Smooth muscle cell of the brain vasculature (primary cell): ENCODE data around the gene RAB8A.
"Not testable (repeated sequence)": the region's sequence is repeated elsewhere in the genome, so short reads cannot be mapped to it uniquely, and the experiment has no call there.

ENCODE experiments used
- DNase-seq: peaks from one replicate; pipeline ENCODE4 v3.0.0-alpha.2; 2012; ENCODE audit warnings: low read depth, low spot score

The RAB8A gene

GRCh38 chr19:16078759-16079707, 32.7 kb upstream of the RAB8A start:
- DNase-seq: peak; percentile 80

DNA sequence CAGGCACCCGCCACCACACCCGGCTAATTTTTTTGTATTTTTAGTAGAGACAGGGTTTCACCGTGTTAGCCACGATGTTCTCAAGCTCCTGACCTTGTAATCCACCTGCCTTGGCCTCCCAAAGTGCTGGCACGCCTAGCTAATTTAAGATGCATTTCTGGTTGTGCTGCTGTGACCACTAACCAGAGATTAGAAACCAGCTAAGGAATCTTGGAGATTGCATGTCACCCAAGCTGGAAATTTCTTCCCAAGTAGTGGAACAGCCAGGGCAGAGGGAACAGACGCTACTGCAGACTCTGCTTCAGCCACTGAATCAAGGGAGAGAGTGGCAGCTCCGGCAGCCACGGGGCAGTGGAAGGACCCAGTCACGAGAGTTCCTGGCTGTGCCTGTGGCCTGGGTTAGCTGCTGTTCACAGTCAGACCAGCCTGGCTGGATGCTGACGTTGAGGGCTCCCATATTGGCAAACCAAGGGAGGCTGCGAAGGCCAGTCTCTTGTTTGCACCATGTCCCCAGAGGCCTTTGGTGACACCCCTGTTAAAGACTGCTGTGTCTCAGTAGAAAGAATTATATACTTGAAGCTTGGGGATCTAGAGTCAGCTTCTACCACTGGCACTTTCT, 27.5 kb upstream of the RAB8A start:
- DNase-seq: no peak

DNA sequence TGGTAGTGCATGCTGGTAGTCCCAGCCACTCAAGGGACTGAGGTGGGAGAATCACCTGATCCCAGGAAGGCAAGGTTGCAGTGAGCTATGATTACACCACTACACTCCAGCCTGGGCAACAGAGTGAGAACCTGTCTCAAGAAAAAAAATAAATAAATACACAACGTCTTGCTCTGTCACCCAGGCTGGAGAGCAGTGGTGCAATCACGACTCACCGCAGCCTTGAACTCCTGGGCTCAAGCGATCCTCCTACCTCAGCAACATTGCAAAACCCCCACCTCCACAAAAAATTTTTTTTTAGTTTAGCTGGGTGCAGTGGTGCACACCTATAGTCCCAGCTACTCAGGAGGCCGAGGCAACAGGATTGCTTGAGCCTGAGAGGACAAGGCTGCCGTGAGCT, 26.6 kb upstream of the RAB8A start:
- DNase-seq: no peak

DNA sequence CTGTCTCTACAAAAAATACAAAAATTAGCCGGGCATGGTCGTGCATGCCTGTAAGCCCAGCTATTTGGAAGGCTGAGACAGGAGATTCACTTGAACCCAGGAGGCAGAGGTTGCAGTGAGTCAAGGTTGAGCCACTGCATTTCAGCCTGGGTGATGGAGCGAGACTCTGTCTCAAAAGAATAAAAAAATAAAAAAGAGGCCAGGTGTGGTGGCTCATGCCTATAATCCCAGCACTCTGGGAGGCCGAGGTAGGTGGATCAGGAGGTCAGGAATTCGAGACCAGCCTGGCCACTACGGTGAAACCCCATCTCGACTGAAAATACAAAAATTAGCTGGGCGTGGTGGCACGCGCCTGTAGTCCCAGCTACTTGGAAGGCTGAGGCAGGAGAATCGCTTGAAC, 24.3 kb upstream of the RAB8A start:
- DNase-seq: not testable (repeated sequence)

GRCh38 chr19:16087940-16088339, 23.7 kb upstream of the RAB8A start:
- no peak for DNase-seq

DNA sequence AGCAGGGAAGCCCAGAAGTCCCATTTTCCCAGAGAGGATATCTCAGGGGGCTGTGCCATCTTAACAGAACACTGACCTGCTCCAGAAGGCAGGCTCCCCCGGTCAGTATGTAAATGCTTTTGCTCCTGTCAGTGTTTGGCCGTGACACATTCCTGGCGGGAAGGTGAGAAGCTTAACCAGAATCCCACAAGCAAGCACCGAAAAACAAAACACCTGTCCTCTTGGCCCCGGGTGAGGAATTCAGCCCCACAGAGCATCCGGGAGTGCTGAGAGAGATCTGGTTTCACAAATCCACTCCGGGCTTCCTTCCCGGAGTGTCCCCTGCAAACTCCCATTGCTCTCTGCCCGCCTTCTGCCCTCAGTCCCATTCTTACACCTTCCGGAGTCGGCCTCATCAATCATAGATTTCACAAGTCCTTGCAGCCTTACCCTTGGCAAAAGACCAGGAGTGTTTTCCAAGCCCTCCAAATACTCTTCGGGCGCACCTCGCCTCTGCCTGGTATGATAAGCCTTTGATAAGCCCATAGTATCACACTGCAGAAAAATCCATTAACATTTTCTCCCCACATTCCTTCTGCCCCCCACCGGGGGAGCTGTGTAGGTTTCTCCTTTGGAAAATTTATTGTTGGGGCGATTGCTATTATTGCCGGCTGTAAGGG, 23.2 kb upstream of the RAB8A start:
- no peak for DNase-seq

DNA sequence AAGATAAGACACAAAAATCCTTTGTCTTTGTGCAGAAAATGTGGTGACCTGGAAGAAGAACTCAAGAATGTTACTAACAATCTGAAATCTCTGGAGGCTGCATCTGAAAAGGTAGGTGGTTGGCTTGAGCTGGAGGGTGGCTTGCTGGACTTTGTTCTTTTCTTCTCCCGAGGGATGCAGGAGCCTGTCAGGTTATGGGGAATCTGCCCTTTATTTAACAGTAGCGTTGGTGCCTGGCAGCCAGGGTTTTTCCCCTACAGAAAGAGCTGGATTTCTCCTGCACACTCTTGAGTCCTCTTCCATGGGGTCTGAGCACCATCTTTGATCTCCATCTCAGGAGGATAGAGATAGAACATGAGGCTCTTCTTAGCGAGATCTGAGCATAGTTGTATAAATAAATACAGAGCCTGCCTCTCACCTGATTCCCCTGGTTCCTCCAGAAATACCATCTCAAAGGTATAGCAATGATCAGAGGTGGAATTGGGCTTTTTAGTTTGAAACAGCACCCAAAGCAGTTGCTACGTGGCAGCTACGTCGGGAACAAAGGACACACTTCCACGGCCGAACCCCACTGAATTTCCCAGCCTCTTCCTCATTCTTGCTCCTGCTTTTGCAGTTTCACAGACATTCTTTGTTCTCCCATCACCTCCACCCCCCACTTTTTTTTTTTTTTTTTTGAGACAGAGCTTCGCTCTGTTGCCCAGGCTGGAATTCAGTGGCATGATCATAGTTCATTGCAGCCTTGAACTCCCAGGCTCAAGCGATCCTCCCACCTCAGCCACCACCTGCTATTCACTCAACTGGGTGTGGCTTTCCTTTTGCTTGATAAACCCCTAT, 22.5 kb upstream of the RAB8A start:
- no peak for DNase-seq

DNA sequence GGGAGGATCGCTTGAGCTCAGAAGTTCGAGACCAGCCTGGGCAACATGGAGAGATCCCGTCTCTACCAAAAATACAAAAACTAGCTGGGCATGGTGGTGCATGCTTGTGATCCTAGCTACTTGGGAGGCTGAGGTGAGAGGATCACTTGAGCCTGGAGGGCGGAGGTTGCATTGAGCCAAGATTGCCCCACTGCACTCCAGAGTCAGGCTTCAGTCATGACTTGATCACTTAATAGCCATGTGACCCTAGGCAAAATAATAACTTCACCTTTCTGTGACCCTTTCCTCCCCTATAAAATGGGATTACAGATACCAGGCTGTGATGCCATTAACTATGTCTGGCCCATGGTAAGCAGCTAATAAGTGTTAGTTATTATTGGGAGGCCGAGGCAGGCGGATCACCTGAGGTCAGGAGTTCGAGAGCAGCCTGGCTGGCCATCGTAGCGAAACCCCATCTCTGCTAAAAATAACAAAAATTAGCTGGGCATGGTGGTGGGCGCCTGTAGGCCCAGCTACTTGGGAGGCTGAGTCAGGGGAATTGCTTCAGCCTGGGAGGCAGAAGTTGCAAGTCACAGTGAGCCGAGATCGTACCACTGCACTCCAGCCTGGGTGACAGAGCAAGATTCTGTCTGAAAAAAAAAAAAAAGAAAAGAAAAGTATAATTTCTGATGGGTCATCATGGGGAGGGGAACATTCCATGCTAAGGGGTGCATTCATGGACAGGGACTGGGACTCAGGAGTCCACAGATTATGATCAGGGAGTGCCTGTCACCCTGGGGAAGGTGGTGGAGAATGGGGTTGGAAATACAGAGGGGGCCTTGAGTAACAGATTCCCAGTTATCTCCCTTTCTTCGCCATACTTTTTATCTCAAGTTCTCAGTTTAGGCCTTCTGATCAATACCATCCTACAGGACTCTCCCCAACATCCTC, 19.9 kb upstream of the RAB8A start:
- no peak for DNase-seq

GRCh38 chr19:16094360-16095070, 17.2 kb upstream of the RAB8A start:
- DNase-seq: no peak

GRCh38 chr19:16095071-16095571, 16.6 kb upstream of the RAB8A start:
- no peak for DNase-seq

DNA sequence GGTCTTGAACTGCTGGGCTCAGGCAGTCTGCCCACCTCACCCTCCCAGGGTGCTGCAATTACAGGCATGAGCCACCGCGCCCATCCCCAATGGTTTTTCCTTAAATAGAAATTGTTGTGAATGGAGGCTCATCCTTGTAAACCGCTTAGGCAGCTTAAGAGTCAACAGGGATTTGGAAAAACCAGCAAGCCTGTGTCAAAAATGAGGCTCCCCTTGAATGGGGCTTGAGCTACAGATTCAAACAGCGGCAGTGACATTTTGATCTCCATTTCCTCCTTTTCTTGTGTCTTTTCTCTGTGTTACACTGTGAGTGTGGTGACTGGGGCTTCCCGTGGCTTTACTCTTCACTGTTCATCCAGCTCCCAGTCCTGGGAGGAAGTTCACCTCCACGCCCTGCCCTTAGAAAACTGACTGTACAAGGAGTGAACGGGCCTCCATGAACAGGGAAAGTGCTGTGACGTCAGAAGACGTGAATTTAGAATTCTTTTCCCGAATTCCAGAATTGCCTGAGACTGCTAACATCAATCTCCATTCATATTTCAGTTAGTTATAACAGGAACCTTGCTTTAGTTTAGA, 15.3 kb upstream of the RAB8A start:
- no peak for DNase-seq

GRCh38 chr19:16098416-16098768, 13.3 kb upstream of the RAB8A start:
- no peak for DNase-seq

DNA sequence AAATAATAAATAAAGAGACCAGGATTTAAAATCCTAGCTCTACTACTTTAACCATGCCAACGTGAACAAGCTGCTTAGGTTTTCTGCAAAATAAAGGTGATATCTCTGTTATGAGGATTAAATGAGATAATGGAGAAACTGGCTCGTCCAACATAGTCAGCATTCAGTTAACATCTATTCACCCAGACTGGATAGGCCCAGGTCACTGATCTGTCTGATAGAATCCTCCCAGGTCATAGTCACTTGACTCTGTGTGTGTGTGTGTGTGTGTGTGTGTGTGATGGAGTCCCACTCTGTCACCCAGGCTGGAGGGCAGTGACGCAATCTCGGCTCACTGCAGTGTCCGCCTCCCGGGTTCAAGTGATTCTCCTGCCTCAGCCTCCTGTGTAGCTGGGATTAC, 12.9 kb upstream of the RAB8A start:
- no peak for DNase-seq

DNA sequence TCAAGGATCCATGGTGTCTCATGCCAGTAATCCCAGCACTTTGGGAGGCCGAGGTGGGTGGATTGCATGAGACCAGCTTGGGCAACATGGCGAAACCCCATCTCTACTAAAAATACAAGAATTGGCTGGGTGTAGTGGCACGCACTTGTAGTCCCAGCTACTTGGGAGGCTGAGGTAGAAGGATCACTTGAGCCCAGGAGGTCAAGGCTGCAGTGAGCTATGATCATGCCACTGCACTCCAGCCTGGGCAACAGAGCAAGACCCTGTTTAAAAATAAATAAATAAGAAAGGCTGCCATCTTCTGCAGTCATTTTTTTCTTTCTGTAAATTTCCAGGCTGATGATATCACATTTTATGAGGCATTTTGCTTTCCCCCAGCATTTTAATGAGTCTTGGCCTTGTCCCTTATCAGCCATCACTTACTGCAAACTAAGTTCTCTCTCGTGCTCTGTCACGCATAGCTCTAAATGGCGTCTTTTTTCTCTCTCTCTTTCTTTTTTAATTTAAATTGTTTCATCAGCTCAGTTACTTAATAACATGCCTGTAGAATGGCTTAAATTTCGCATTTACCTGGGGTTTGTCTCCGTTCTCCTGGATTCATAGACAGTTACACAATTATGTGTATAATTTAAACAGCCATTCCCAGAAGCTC, 12.2 kb upstream of the RAB8A start:
- not testable (repeated sequence) for DNase-seq

DNA sequence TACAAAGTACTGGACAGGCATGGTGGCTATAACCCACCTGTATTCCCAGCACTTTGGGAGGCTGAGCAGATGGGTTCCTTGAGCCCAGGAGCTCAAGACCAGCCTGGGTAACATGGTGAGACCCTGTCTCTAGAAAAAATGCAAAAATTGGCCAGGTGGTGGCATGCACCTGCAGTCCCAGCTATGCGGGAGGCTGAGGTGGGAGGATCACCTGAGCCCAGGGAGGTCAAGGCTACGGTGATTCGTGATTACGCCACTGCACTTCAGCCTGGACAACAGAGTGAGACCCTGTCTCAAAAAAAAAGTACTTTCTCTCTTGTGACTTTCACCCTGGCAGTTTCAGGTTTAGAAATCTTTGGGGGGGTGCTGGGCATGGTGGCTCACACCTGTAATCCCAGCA, 11.2 kb upstream of the RAB8A start:
- DNase-seq: no peak

- DNase-seq: no peak
Observed at GRCh38 chr19:16104722-16105121, 7.0 kb upstream of the RAB8A start.

DNA sequence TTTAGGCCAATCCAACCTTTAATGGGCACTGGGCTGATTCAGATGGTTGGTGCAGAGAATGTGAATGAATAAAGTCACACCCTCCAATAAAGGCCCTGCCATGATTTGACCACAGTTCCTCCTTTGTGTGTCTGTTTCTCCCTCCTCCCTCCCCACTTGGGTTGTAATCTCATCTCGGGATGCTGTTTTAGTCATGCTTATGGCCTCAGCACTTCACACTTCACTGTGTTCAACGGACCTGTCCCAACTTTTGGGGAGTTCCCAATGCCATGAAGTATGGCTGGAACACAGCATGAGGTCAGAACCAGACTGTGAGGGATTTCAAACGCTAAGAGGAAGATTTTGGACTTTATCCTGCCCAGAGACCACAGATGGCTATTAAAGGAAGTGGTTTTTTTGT, 5.6 kb upstream of the RAB8A start:
- DNase-seq: no peak

DNA sequence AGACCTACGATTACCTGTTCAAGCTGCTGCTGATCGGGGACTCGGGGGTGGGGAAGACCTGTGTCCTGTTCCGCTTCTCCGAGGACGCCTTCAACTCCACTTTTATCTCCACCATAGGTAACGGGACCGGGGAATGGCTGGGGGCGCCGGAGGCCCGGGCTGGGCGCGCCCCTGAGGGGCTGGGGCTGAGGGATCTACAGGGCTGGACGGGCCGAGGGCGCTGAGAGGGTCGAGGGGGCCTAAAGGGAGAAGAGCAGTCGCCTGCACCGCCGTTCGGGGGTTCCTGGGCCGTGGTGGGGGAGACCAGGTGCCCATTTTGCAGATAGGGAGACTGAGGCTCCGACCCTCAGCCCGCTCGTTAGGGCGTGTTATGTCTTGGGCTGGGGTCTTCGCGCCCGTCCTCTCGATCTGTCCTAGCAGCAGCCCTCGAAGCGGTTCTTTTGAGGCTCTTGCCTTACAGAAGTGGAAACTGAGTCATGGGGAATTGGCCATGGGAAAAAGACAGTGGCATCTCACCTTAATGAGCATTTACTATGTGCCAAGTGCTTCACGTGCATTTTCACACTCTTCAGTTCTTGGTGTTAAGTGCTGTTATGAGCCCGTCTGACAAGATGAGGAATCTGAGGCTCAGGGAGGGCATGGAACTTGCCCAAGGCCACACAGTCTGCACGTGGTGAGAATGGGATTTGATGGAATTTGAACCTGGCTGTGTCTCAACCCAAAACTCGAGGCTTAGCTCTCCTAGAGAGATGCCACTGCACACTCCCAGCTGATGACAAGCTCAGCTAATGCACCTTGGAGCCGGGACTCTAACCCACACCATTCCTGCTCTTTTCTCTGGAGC, 442 bp downstream of the RAB8A start:
- DNase-seq: no peak
